Endodermal cell (in vitro differentiated cells): ENCODE results near the gene TAGAP. TPM values are rescaled to one million over a fixed set of nuclear protein-coding genes. Genes with fewer than 3 reads are reported as not detected.

Source experiments
- DNase-seq: peaks from one replicate; pipeline ENCODE4 v3.0.0-alpha.2; 2017
- H3K27ac ChIP-seq: 2 replicates; pipeline ENCODE4 v1.5.1; 2013; ENCODE audit warnings: mild to moderate bottlenecking, low read depth, low read length, moderate library complexity
- H3K27me3 ChIP-seq: 2 replicates; pipeline ENCODE4 v1.6.1; 2013; ENCODE audit warnings: mild to moderate bottlenecking, low read length, moderate library complexity; ENCODE audit not compliant: insufficient read depth, control insufficient read depth, poor library complexity, severe bottlenecking
- H3K36me3 ChIP-seq: 2 replicates; pipeline ENCODE4 v1.7.0; 2013; ENCODE audit warnings: mild to moderate bottlenecking, low read length, moderate library complexity; ENCODE audit not compliant: control insufficient read depth, insufficient read depth
- H3K4me1 ChIP-seq: one replicate; pipeline ENCODE4 v1.7.0; 2013; ENCODE audit warnings: low read length; ENCODE audit not compliant: control insufficient read depth, insufficient read depth
- H3K4me3 ChIP-seq: 2 replicates; pipeline ENCODE4 v1.5.1; 2013; ENCODE audit warnings: mild to moderate bottlenecking, low read length, moderate library complexity
- H3K9ac ChIP-seq: 2 replicates; pipeline ENCODE4 v1.6.1; 2013; ENCODE audit warnings: mild to moderate bottlenecking, low read length, moderate library complexity; ENCODE audit not compliant: poor library complexity, severe bottlenecking; ENCODE audit errors: extremely low read depth
- H3K9me3 ChIP-seq: 2 replicates; pipeline ENCODE4 v1.6.1; 2013; ENCODE audit warnings: mild to moderate bottlenecking, low read length, moderate library complexity; ENCODE audit not compliant: control insufficient read depth
- H3K27ac Mint-ChIP-seq: 2 replicates; pipeline ENCODE4 v1.8.0; 2020; ENCODE audit warnings: mixed read lengths
- H3K27me3 Mint-ChIP-seq: 2 replicates; pipeline ENCODE4 v1.8.0; 2021; ENCODE audit warnings: mild to moderate bottlenecking, mixed read lengths; ENCODE audit not compliant: insufficient read depth
- H3K36me3 Mint-ChIP-seq: 2 replicates; pipeline ENCODE4 v1.8.0; 2020; ENCODE audit warnings: low read depth, mixed read lengths
- H3K4me1 Mint-ChIP-seq: 2 replicates; pipeline ENCODE4 v1.8.0; 2020; ENCODE audit warnings: mixed read lengths
- H3K4me3 Mint-ChIP-seq: 2 replicates; pipeline ENCODE4 v1.8.0; 2020; ENCODE audit warnings: mild to moderate bottlenecking, moderate library complexity, mixed read lengths
- H3K9me3 Mint-ChIP-seq: 2 replicates; pipeline ENCODE4 v1.8.0; 2020; ENCODE audit warnings: mild to moderate bottlenecking, mixed read lengths
- CTCF ChIP-seq: fragments of 200-600 bp; sonication (generic); conservative IDR thresholded peaks from 2 replicates; pipeline ENCODE4 v1.5.0; 2021; ENCODE audit warnings: antibody characterized with exemption, mild to moderate bottlenecking
- WGBS, 2 experiments: methylation state at CpG; one replicate each; pipeline versions ENCODE4 v1.1.5 to v1.1.7; 2013; ENCODE audit warnings: missing lambda C conversion rate in 2 of 2, mixed read lengths in 1 of 2; ENCODE audit not compliant: insufficient coverage in 1 of 2, insufficient read length in 1 of 2; 5-methylcytosine and 5-hydroxymethylcytosine counted together
- total RNA-seq, 2 donors: library from RNA; stranded (reverse); fragmentation: NEBNext Ultra II Directional in 1 of 2; extraction: Animal tissue kit (Norgen Biotek cat#: 25700) in 1 of 2; gene quantifications; 2 replicates in 1 of 2; 3 replicates in 1 of 2; pipeline ENCODE4 v1.2.1, GENCODE V29; 2021

TAGAP gene
- total RNA-seq, 2 donors from 2014 or later, result 0.24 TPM; not detected in 1

DNA sequence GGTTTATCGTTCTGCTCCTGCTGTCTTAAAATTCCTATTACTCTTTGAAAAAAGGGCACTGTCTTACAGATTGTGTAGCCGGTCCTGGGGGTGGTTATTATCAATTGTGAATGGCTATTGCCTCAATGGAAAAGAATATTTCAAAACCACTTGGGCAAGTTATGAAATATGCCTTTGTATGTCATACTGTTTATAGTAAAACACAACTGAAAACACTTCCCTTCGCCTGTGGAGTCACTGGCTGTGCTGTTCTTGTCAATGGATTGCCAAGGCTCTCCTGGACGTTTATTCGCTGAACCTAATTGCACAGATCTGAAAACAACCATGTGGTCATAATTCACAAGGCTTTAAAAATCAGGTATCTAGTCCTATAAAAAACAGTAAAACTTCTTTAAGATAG lies 47.8 kb upstream of the TAGAP start:
- no peak overlapping the region for H3K27ac ChIP-seq
- no peaks in the 10 kb centered on the region for H3K4me1 ChIP-seq
- no peak overlapping the region for H3K4me3 ChIP-seq
- Mint-ChIP-seq H3K27ac (no peak overlapping the region), H3K9me3 (no peaks in the 10 kb centered on the region), H3K4me3 (no peak overlapping the region), H3K36me3 (no peaks in the 10 kb centered on the region), H3K4me1 (peaks cover 14% of the 10 kb centered on the region), H3K27me3 (no peaks in the 10 kb centered on the region)
- H3K9ac ChIP-seq, result no peak overlapping the region
- DNase-seq, result peak; percentile 10
- H3K36me3 ChIP-seq, result no peaks in the 10 kb centered on the region
- no peaks in the 10 kb centered on the region for H3K27me3 ChIP-seq
- no peaks in the 10 kb centered on the region for H3K9me3 ChIP-seq
- TF ChIP-seq CTCF, result no peak
- WGBS, 2 experiments, result 90 to 95% methylated on average over 2 to 5 of the region's 5 CpGs

GRCh38 chr6:159090530-159091480 lies 46.0 kb upstream of the TAGAP start:
- 88 to 89% methylated on average over 7 to 10 of the region's 10 CpGs for WGBS, 2 experiments
- no peak overlapping the region for H3K4me3 ChIP-seq
- no peaks in the 10 kb centered on the region for H3K27me3 ChIP-seq
- no peaks in the 10 kb centered on the region for H3K36me3 Mint-ChIP-seq
- no peak overlapping the region for H3K27ac Mint-ChIP-seq
- no peak overlapping the region for H3K4me3 Mint-ChIP-seq
- TF ChIP-seq CTCF, result no peak
- H3K27me3 Mint-ChIP-seq, result no peaks in the 10 kb centered on the region
- no peak overlapping the region for H3K27ac ChIP-seq
- H3K9ac ChIP-seq, result no peak overlapping the region
- peaks cover 14% of the 10 kb centered on the region for H3K4me1 Mint-ChIP-seq
- no peaks in the 10 kb centered on the region for H3K4me1 ChIP-seq
- peak; percentile 42 for DNase-seq
- no peaks in the 10 kb centered on the region for H3K36me3 ChIP-seq
- no peaks in the 10 kb centered on the region for H3K9me3 ChIP-seq
- H3K9me3 Mint-ChIP-seq, result no peaks in the 10 kb centered on the region

DNA sequence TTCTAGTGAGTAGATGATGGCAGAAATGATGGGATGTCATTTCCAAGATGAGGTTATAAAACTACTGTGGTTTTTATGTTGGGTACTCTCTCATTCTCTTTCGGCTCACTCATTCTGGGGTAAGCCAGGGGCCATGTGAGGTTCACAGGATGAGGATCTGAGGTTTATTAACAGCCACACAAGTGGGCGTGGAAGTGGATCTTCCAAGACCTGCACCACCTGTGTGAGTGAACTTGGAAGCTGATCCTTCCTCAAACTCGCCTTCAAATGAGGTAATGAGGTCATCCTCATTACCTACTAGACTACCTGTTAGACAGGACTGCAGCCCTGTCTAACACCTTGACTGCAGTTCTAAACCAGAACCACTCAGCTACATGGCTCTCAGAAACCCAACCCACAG lies 45.1 kb upstream of the TAGAP start:
- Histone ChIP-seq H3K9ac (no peak overlapping the region), H3K27ac (no peak overlapping the region), H3K4me3 (no peak overlapping the region), H3K27me3 (no peaks in the 10 kb centered on the region), H3K4me1 (no peaks in the 10 kb centered on the region), H3K36me3 (no peaks in the 10 kb centered on the region), H3K9me3 (no peaks in the 10 kb centered on the region)
- DNase-seq, result peak; percentile 8
- H3K27ac Mint-ChIP-seq, result no peak overlapping the region
- no peak for TF ChIP-seq CTCF
- WGBS, 2 experiments, result 91 to 100% methylated on average over 1 to 3 of the region's 3 CpGs
- no peaks in the 10 kb centered on the region for H3K36me3 Mint-ChIP-seq
- no peaks in the 10 kb centered on the region for H3K27me3 Mint-ChIP-seq
- H3K9me3 Mint-ChIP-seq, result no peaks in the 10 kb centered on the region
- H3K4me1 Mint-ChIP-seq, result peaks cover 8% of the 10 kb centered on the region
- H3K4me3 Mint-ChIP-seq, result no peak overlapping the region
